Measurements from ENCODE around the gene DIAPH1. TPM values are rescaled to one million over a fixed set of nuclear protein-coding genes. Genes with fewer than 3 reads are reported as not detected.

The DIAPH1 gene
- 49.3 TPM for polyA plus RNA-seq (2013, experiment 1 of 2)
- 45.8 TPM for polyA plus RNA-seq (2013, experiment 2 of 2)

DNA sequence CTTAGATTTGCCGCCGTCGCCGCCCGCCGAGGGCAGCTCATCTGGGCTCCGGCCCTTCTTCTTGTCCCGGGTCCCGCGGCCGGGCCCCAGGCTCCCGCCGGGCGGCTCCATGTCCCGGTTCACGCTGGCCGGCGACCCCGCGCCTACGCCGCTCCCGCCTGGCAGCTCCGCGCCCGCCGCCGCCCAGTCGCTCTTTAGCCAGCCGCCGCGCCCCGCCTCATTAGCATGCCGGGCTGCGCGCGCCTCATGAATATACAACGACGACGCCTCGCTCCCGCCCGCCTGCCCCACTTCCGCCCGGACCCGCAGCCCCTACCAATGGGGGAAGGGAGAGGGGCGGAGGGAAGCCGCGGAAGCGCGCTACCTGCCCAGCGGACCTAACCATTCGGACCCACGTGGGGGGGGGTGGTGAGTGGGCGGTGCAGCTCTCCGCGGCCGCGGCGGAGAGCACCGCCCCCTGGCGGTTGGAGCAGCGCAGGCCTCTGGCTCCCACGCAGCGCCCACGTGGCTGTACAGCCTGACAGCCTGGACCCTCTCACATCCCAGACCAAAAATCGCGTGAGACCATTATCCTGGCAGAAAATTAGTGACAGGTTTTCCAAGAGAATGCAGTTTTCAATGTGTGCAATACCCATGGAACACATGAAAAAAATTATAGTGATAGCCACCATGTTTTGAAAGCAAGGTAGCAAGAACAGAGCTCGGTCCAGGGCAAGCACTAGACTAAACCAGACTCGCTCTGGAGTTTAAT, at the start of gene DIAPH1:
Gene DIAPH1, minus strand, starts transcription at position 197 of the 751 bp plus-strand sequence. Its CDS starts 86 bp downstream, at position 111.
- WGBS, 2 experiments (ENCODE audit: insufficient coverage in 2 of 2), result 5% methylated on average over 43 to 45 of the region's 70 CpGs
- Histone ChIP-seq H3K9me3 (ENCODE audit: control insufficient read depth, low read length) (no peaks in the 10 kb centered on the region), H3K36me3 (ENCODE audit: control insufficient read depth, insufficient read depth, low read length) (peaks cover 49% of the 10 kb centered on the region), H3K27ac (ENCODE audit: low read depth, low read length, severe bottlenecking) (peak within 1 kb of the TSS; percentile 79), H3K4me1 (ENCODE audit: control insufficient read depth, insufficient read depth, low read length, poor library complexity, severe bottlenecking) (peaks cover 8% of the 10 kb centered on the region), H3K4me3 (ENCODE audit: extremely low read depth, insufficient read depth, low read length, poor library complexity, severe bottlenecking) (peak within 1 kb of the TSS; percentile 85)

- 82 to 88% methylated on average over 11 to 16 of the region's 18 CpGs for WGBS, 2 experiments (ENCODE audit: insufficient coverage in 2 of 2)
- no peak overlapping the region for H3K27ac ChIP-seq (ENCODE audit: low read depth, low read length, severe bottlenecking)
- no peaks in the 10 kb centered on the region for H3K4me1 ChIP-seq (ENCODE audit: control insufficient read depth, insufficient read depth, low read length, poor library complexity, severe bottlenecking)
- peaks cover 78% of the 10 kb centered on the region for H3K36me3 ChIP-seq (ENCODE audit: control insufficient read depth, insufficient read depth, low read length)
- no peak overlapping the region for H3K4me3 ChIP-seq (ENCODE audit: extremely low read depth, insufficient read depth, low read length, poor library complexity, severe bottlenecking)
- no peaks in the 10 kb centered on the region for H3K9me3 ChIP-seq (ENCODE audit: control insufficient read depth, low read length)
Observed at GRCh38 chr5:141665995-141666940, 47.5 kb upstream of the DIAPH1 start.

DNA sequence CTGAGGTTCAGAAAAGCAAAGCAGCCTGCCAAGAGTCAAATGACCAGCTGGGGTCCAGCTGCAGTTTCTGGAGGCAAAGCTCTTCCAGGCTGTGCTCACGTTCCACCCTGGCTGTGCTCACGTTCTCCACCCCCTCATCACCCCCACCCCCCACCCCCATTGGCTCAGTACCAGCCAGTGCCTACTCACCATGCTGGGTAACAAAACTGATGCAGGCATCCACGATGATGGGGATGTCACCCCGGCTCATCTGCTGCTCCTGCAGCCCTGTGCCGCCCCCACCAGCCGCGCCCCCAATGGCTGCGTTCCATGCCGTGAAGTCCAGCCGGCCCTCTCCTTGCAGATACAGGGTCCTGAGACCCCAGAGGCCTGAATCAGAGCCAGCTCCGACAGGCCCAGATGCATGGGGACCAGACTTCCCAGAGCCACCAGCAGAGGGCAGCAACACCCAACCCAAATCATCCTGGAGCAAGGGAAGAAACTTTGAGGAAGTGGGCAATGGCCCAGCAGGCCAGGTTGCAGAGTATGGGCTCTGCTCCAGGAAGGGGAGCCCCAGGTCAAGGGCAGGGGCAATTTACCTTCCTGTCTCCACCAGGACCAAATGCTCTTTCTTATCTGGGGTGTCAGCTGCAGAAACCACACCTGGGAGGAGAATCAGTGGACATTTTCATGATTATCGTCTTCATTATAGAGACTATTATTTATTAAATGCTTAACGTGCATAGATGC, 46.1 kb upstream of the DIAPH1 start:
- no peaks in the 10 kb centered on the region for H3K9me3 ChIP-seq (ENCODE audit: control insufficient read depth, low read length)
- WGBS, 2 experiments (ENCODE audit: insufficient coverage in 2 of 2), result 40 to 54% methylated on average over 4 to 9 of the region's 13 CpGs
- H3K4me3 ChIP-seq (ENCODE audit: extremely low read depth, insufficient read depth, low read length, poor library complexity, severe bottlenecking), result no peak overlapping the region

DNA sequence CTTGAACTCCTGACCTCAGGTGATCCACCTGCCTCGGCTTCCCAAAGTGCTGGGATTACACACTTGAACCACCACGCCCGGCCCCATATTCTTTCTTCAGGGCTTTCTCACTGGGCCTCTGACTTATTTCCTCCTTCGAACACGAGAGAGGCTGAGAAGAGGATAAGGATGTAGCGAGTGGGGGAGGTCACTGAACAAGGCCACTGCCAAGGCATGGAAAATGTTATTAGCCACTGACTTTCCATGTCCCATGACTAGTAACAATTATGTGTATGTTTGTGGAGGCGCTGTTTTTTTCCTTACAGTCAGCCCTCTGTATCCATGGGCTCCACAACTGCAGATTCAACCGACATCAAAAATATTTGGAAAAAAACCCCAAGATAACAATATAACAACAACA, 44.7 kb upstream of the DIAPH1 start:
- Histone ChIP-seq H3K9me3 (ENCODE audit: control insufficient read depth, low read length) (no peaks in the 10 kb centered on the region), H3K27ac (ENCODE audit: low read depth, low read length, severe bottlenecking) (no peak overlapping the region), H3K36me3 (ENCODE audit: control insufficient read depth, insufficient read depth, low read length) (peaks cover 75% of the 10 kb centered on the region), H3K4me3 (ENCODE audit: extremely low read depth, insufficient read depth, low read length, poor library complexity, severe bottlenecking) (no peak overlapping the region), H3K4me1 (ENCODE audit: control insufficient read depth, insufficient read depth, low read length, poor library complexity, severe bottlenecking) (no peaks in the 10 kb centered on the region)
- WGBS, 2 experiments (ENCODE audit: insufficient coverage in 2 of 2), result 96% methylated on average over 3 to 5 of the region's 8 CpGs

More for the DNA sequence above, 46.1 kb upstream of the DIAPH1 start:
- Histone ChIP-seq H3K27ac (ENCODE audit: low read depth, low read length, severe bottlenecking) (no peak overlapping the region), H3K36me3 (ENCODE audit: control insufficient read depth, insufficient read depth, low read length) (peaks cover 75% of the 10 kb centered on the region), H3K4me1 (ENCODE audit: control insufficient read depth, insufficient read depth, low read length, poor library complexity, severe bottlenecking) (no peaks in the 10 kb centered on the region)

- H3K36me3 ChIP-seq (ENCODE audit: control insufficient read depth, insufficient read depth, low read length), result peaks cover 85% of the 10 kb centered on the region
- peaks cover 8% of the 10 kb centered on the region for H3K4me1 ChIP-seq (ENCODE audit: control insufficient read depth, insufficient read depth, low read length, poor library complexity, severe bottlenecking)
- H3K27ac ChIP-seq (ENCODE audit: low read depth, low read length, severe bottlenecking), result no peak overlapping the region
- no peaks in the 10 kb centered on the region for H3K9me3 ChIP-seq (ENCODE audit: control insufficient read depth, low read length)
- 94% methylated on average over 7 to 15 of the region's 17 CpGs for WGBS, 2 experiments (ENCODE audit: insufficient coverage in 2 of 2)
- H3K4me3 ChIP-seq (ENCODE audit: extremely low read depth, insufficient read depth, low read length, poor library complexity, severe bottlenecking), result no peak overlapping the region
Observed at GRCh38 chr5:141662028-141662427, 43.2 kb upstream of the DIAPH1 start.

DNA sequence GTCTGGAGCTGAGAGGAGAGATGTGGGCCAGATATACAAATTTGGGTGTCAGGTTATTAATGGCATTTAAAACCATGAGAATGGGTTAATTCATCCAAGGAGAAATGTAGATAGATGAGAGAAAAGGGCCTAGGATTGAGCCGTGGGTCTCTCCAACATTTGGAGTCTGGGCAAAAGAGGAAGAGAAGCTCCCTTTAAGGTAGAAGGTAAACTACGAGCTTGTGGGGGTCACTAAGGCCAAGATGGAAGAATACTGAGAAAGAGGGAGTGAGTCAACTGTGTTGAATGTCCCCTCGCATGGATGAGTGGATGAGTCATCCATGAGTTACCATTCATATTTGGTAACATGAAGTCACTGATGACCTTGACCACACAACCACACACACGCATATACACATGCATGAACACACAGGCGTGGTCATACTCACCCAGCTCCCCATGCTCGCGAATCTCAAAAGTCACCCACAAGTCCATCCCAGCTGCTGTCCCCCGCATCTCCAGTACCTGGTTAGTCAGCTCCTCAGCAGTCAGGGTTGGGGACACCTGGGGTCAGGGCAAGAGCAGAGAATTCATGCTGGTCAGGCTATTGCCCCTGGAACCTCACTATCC, 39.2 kb upstream of the DIAPH1 start:
- WGBS, 2 experiments (ENCODE audit: insufficient coverage in 2 of 2), result 95% methylated on average over 7 of the region's 8 CpGs
- Histone ChIP-seq H3K4me1 (ENCODE audit: control insufficient read depth, insufficient read depth, low read length, poor library complexity, severe bottlenecking) (peaks cover 16% of the 10 kb centered on the region), H3K4me3 (ENCODE audit: extremely low read depth, insufficient read depth, low read length, poor library complexity, severe bottlenecking) (no peak overlapping the region), H3K27ac (ENCODE audit: low read depth, low read length, severe bottlenecking) (no peak overlapping the region), H3K36me3 (ENCODE audit: control insufficient read depth, insufficient read depth, low read length) (peaks cover 93% of the 10 kb centered on the region), H3K9me3 (ENCODE audit: control insufficient read depth, low read length) (no peaks in the 10 kb centered on the region)

- H3K27ac ChIP-seq (ENCODE audit: low read depth, low read length, severe bottlenecking), result no peak overlapping the region
- 90 to 100% methylated on average over 1 of the region's 1 CpG for WGBS, 2 experiments (ENCODE audit: insufficient coverage in 2 of 2)
- H3K9me3 ChIP-seq (ENCODE audit: control insufficient read depth, low read length), result no peaks in the 10 kb centered on the region
- H3K4me3 ChIP-seq (ENCODE audit: extremely low read depth, insufficient read depth, low read length, poor library complexity, severe bottlenecking), result no peak overlapping the region
- H3K4me1 ChIP-seq (ENCODE audit: control insufficient read depth, insufficient read depth, low read length, poor library complexity, severe bottlenecking), result peaks cover 16% of the 10 kb centered on the region
- peaks cover 91% of the 10 kb centered on the region for H3K36me3 ChIP-seq (ENCODE audit: control insufficient read depth, insufficient read depth, low read length)
Observed at GRCh38 chr5:141657404-141657803, 38.6 kb upstream of the DIAPH1 start.

GRCh38 chr5:141656396-141656795, 37.6 kb upstream of the DIAPH1 start:
- H3K27ac ChIP-seq (ENCODE audit: low read depth, low read length, severe bottlenecking), result no peak overlapping the region

DNA sequence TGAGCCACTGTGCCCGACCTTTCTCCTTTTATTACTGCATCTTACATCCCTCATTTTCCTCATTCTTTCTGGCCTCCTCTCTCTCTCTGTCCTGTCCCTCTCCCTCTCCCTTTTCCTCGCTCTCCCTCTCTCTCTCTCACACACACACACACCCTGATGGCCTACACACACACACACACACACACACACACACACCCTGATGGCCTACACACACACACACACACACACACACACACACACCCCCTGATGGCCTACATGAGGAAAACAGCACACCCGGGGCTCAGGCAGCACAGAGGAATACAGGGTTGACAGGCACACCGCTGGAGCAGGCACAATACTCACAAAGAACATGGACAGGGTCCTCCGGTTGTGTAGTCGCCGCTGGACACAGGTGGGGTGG, 36.2 kb upstream of the DIAPH1 start:
- Histone ChIP-seq H3K36me3 (ENCODE audit: control insufficient read depth, insufficient read depth, low read length) (peaks cover 70% of the 10 kb centered on the region), H3K27ac (ENCODE audit: low read depth, low read length, severe bottlenecking) (no peak overlapping the region), H3K4me3 (ENCODE audit: extremely low read depth, insufficient read depth, low read length, poor library complexity, severe bottlenecking) (no peak overlapping the region), H3K9me3 (ENCODE audit: control insufficient read depth, low read length) (no peaks in the 10 kb centered on the region), H3K4me1 (ENCODE audit: control insufficient read depth, insufficient read depth, low read length, poor library complexity, severe bottlenecking) (peaks cover 16% of the 10 kb centered on the region)
- 86 to 95% methylated on average over 5 to 6 of the region's 7 CpGs for WGBS, 2 experiments (ENCODE audit: insufficient coverage in 2 of 2)

More at GRCh38 chr5:141656396-141656795, 37.6 kb upstream of the DIAPH1 start:
- Histone ChIP-seq H3K4me3 (ENCODE audit: extremely low read depth, insufficient read depth, low read length, poor library complexity, severe bottlenecking) (no peak overlapping the region), H3K9me3 (ENCODE audit: control insufficient read depth, low read length) (no peaks in the 10 kb centered on the region), H3K36me3 (ENCODE audit: control insufficient read depth, insufficient read depth, low read length) (peaks cover 82% of the 10 kb centered on the region), H3K4me1 (ENCODE audit: control insufficient read depth, insufficient read depth, low read length, poor library complexity, severe bottlenecking) (peaks cover 16% of the 10 kb centered on the region)
- WGBS, 2 experiments (ENCODE audit: insufficient coverage in 2 of 2), result 78 to 90% methylated on average over 4 to 9 of the region's 9 CpGs

DNA sequence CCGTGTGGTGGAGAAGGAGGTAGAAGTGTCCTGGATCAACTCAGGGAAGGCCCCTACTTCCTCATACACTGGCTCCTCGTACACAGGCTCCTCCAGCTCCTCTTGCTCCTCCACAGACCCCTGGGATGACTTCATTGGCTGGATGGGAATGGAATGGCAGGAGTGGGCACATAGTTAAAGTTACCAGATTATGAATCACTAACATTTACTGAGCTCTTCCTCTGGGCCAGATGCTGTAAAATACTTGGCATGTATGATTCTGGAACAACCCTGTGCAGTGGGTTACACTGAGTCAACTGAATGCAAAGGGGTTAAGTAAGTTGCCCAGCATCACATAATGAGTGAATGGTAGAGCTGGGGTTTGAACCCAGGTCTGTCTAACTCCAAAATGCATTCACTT, 35.5 kb upstream of the DIAPH1 start:
- H3K4me1 ChIP-seq (ENCODE audit: control insufficient read depth, insufficient read depth, low read length, poor library complexity, severe bottlenecking), result peaks cover 16% of the 10 kb centered on the region
- no peaks in the 10 kb centered on the region for H3K9me3 ChIP-seq (ENCODE audit: control insufficient read depth, low read length)
- WGBS, 2 experiments (ENCODE audit: insufficient coverage in 2 of 2), result no CpG with 5 or more reads among the region's 2 CpGs
- no peak overlapping the region for H3K27ac ChIP-seq (ENCODE audit: low read depth, low read length, severe bottlenecking)
- H3K36me3 ChIP-seq (ENCODE audit: control insufficient read depth, insufficient read depth, low read length), result peaks cover 64% of the 10 kb centered on the region
- H3K4me3 ChIP-seq (ENCODE audit: extremely low read depth, insufficient read depth, low read length, poor library complexity, severe bottlenecking), result no peak overlapping the region

Data from mesodermal cell (in vitro differentiated cells).